H9 (cell line): ENCODE results near the gene HOXC6. TPM values are rescaled to one million over a fixed set of nuclear protein-coding genes. Genes with fewer than 3 reads are reported as not detected.

ENCODE experiments used
- DNase-seq: peaks from one replicate; pipeline ENCODE4 v3.0.0-alpha.2; 2017
- H2AFZ ChIP-seq: one replicate; pipeline ENCODE4 v1.6.1; 2013; ENCODE audit warnings: mild to moderate bottlenecking, low read length, control low read depth, moderate library complexity
- H2AK5ac ChIP-seq: 2 replicates; pipeline ENCODE4 v1.6.1; 2013; ENCODE audit warnings: low read length, control low read depth, mixed read lengths; ENCODE audit not compliant: insufficient read length
- H2BK120ac ChIP-seq: one replicate; pipeline ENCODE4 v1.6.1; 2013; ENCODE audit warnings: low read depth, mild to moderate bottlenecking, low read length, control low read depth, inconsistent platforms; ENCODE audit not compliant: poor library complexity, severe bottlenecking
- H2BK12ac ChIP-seq: 2 replicates; pipeline ENCODE4 v1.6.1; 2013; ENCODE audit warnings: low read length, control low read depth, mixed read lengths, low read depth; ENCODE audit not compliant: insufficient read length
- H2BK15ac ChIP-seq: 2 replicates; pipeline ENCODE4 v1.6.1; 2013; ENCODE audit warnings: low read depth, low read length, control low read depth
- H2BK20ac ChIP-seq: one replicate; pipeline ENCODE4 v1.6.1; 2013; ENCODE audit warnings: low read depth, mild to moderate bottlenecking, low read length, control low read depth, inconsistent platforms; ENCODE audit not compliant: poor library complexity, severe bottlenecking
- H2BK5ac ChIP-seq: 2 replicates; pipeline ENCODE4 v1.6.1; 2013; ENCODE audit warnings: low read length, control low read depth, mixed read lengths; ENCODE audit not compliant: insufficient read length
- H3K14ac ChIP-seq: 2 replicates; pipeline ENCODE4 v1.6.1; 2013; ENCODE audit warnings: low read length, control low read depth; ENCODE audit not compliant: insufficient read depth
- H3K18ac ChIP-seq: 2 replicates; pipeline ENCODE4 v1.6.1; 2013; ENCODE audit warnings: low read depth, mild to moderate bottlenecking, mixed read lengths, low read length, control low read depth; ENCODE audit not compliant: insufficient read length
- H3K23ac ChIP-seq: 2 replicates; pipeline ENCODE4 v1.6.1; 2013; ENCODE audit warnings: low read length, control low read depth, mixed read lengths, low read depth; ENCODE audit not compliant: insufficient read length
- H3K23me2 ChIP-seq: 2 replicates; pipeline ENCODE4 v1.6.1; 2013; ENCODE audit warnings: low read depth, mild to moderate bottlenecking, mixed read lengths, low read length, control low read depth; ENCODE audit not compliant: insufficient read length, poor library complexity, severe bottlenecking
- H3K27ac ChIP-seq: 2 replicates; pipeline ENCODE4 v1.5.1; 2013; ENCODE audit warnings: low read length, control low read depth, mixed read lengths, low read depth; ENCODE audit not compliant: insufficient read length
- H3K27me3 ChIP-seq: 2 replicates; pipeline ENCODE4 v1.6.1; 2013; ENCODE audit warnings: low read length, control low read depth, inconsistent platforms; ENCODE audit not compliant: insufficient read depth
- H3K4ac ChIP-seq: 2 replicates; pipeline ENCODE4 v1.6.1; 2013; ENCODE audit warnings: low read depth, mild to moderate bottlenecking, control low read depth, inconsistent platforms, low read length, moderate library complexity
- H3K4me1 ChIP-seq: 2 replicates; pipeline ENCODE4 v1.6.1; 2013; ENCODE audit warnings: low read length, control low read depth, inconsistent platforms; ENCODE audit not compliant: insufficient read depth
- H3K4me2 ChIP-seq: 2 replicates; pipeline ENCODE4 v1.6.1; 2013; ENCODE audit warnings: low read length, control low read depth, mixed read lengths; ENCODE audit not compliant: insufficient read length, insufficient read depth
- H3K56ac ChIP-seq: 2 replicates; pipeline ENCODE4 v1.6.1; 2013; ENCODE audit warnings: low read depth, mild to moderate bottlenecking, mixed read lengths, low read length, control low read depth; ENCODE audit not compliant: insufficient read length
- H3K79me1 ChIP-seq: 2 replicates; pipeline ENCODE4 v1.6.1; 2013; ENCODE audit warnings: low read depth, mild to moderate bottlenecking, moderate library complexity, low read length, control low read depth, inconsistent platforms; ENCODE audit not compliant: insufficient read depth, poor library complexity, severe bottlenecking
- H3K79me2 ChIP-seq: 2 replicates; pipeline ENCODE4 v1.6.1; 2013; ENCODE audit warnings: low read length, control low read depth, inconsistent platforms; ENCODE audit not compliant: insufficient read depth
- H3K9ac ChIP-seq: 2 replicates; pipeline ENCODE4 v1.6.1; 2013; ENCODE audit warnings: low read length, control low read depth, mixed read lengths; ENCODE audit not compliant: insufficient read length; ENCODE audit errors: extremely low read depth
- H3K9me3 ChIP-seq: one replicate; pipeline ENCODE4 v1.6.1; 2013; ENCODE audit warnings: low read depth, low read length, inconsistent platforms; ENCODE audit not compliant: control insufficient read depth
- H3T11ph ChIP-seq: one replicate; pipeline ENCODE4 v1.6.1; 2013; ENCODE audit warnings: mild to moderate bottlenecking, low read length, control low read depth, inconsistent platforms
- H4K20me1 ChIP-seq: one replicate; pipeline ENCODE4 v1.6.1; 2013; ENCODE audit not compliant: control insufficient read depth, insufficient read length, insufficient read depth
- H4K5ac ChIP-seq: 2 replicates; pipeline ENCODE4 v1.6.1; 2013; ENCODE audit warnings: low read depth, mild to moderate bottlenecking, mixed read lengths, low read length, control low read depth; ENCODE audit not compliant: insufficient read length
- H4K8ac ChIP-seq: replicated peaks from 2 replicates; pipeline ENCODE4 v1.6.1; 2013; ENCODE audit warnings: low read length, control low read depth, mixed read lengths, low read depth; ENCODE audit not compliant: insufficient read length
- H4K91ac ChIP-seq: 2 replicates; pipeline ENCODE4 v1.6.1; 2013; ENCODE audit warnings: low read depth, mild to moderate bottlenecking, moderate library complexity, mixed read lengths, low read length, control low read depth; ENCODE audit not compliant: insufficient read length
- H3K27ac Mint-ChIP-seq, 3 experiments: 2 replicates in 2 of 3; 3 replicates in 1 of 3; pipeline ENCODE4 v1.8.0; 2020 to 2021; ENCODE audit warnings: mixed read lengths in 3 of 3, mild to moderate bottlenecking in 1 of 3, moderate library complexity in 1 of 3
- H3K27me3 Mint-ChIP-seq: 2 replicates; pipeline ENCODE4 v1.8.0; 2021; ENCODE audit warnings: low read depth, mild to moderate bottlenecking, moderate library complexity, mixed read lengths
- H3K36me3 Mint-ChIP-seq, 3 experiments: 2 replicates in 2 of 3; 3 replicates in 1 of 3; pipeline ENCODE4 v1.8.0; 2020 to 2021; ENCODE audit warnings: low read depth in 3 of 3, mixed read lengths in 3 of 3; ENCODE audit not compliant: insufficient read depth in 1 of 3
- H3K4me1 Mint-ChIP-seq, 2 experiments: 2 replicates each; pipeline ENCODE4 v1.8.0; 2020; ENCODE audit warnings: mixed read lengths in 2 of 2
- H3K4me3 Mint-ChIP-seq, 2 experiments: 2 replicates in 1 of 2; 3 replicates in 1 of 2; pipeline ENCODE4 v1.8.0; 2020 to 2021; ENCODE audit warnings: mild to moderate bottlenecking in 2 of 2, mixed read lengths in 2 of 2, moderate library complexity in 1 of 2
- H3K9me3 Mint-ChIP-seq, 2 experiments: 2 replicates in 1 of 2; 3 replicates in 1 of 2; pipeline ENCODE4 v1.8.0; 2020; ENCODE audit warnings: mild to moderate bottlenecking in 2 of 2, mixed read lengths in 2 of 2, moderate library complexity in 1 of 2
- total RNA-seq: library from RNA; stranded (reverse); gene quantifications from 2 replicates; pipeline ENCODE4 v1.2.1, GENCODE V29; 2021
- TF ChIP-seq, protein P1 (sequence below): fragments of 200-600 bp; sonication (generic); conservative IDR thresholded peaks from 3 replicates; pipeline ENCODE4 v1.8.0; 2021; ENCODE audit warnings: antibody characterized with exemption, mild to moderate bottlenecking

HOXC6 gene
- total RNA-seq, 1 experiment from 2014 or later, result not detected

DNA sequence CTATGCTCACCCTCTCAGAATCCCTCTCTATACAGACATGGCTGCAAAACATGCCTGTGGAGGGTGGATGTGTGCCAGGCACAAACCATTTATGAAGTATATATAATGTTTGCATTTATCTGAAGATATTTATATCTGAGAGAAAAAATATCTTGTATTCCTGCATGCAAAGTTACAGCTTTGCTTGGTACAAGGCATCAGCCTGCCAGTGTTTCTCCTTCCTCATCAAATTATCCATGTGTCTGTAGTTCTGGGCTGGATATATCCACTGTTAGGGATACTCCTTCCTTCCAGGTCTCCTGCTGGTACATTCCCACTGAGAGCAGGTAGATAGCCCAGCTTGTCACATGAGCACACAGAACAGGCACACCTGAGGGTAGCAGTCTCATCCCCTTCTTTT is 37.4 kb downstream of the HOXC6 start:
- Histone ChIP-seq H3K27ac (no peak overlapping the region), H4K5ac (no peak overlapping the region), H4K20me1 (no peaks in the 10 kb centered on the region), H2BK20ac (no peak overlapping the region), H3K23me2 (no peaks in the 10 kb centered on the region), H3K56ac (no peak overlapping the region), H3K18ac (no peak overlapping the region), H2BK15ac (no peak overlapping the region), H2BK120ac (no peak overlapping the region), H3K4me1 (peaks cover 7% of the 10 kb centered on the region; the same call in 1 of the 2 replicates), H2BK5ac (no peak overlapping the region), H4K8ac (no peak overlapping the region), H3K4me2 (no peak overlapping the region), H2AFZ (no peak overlapping the region), H2AK5ac (no peak overlapping the region), H3T11ph (no peak overlapping the region), H3K9ac (no peak overlapping the region), H4K91ac (no peak overlapping the region), H3K79me2 (no peaks in the 10 kb centered on the region), H3K27me3 (peaks cover 51% of the 10 kb centered on the region), H3K9me3 (no peaks in the 10 kb centered on the region), H2BK12ac (no peak overlapping the region), H3K14ac (no peak overlapping the region), H3K4ac (no peak overlapping the region), H3K23ac (no peak overlapping the region), H3K79me1 (no peaks in the 10 kb centered on the region)
- no peak overlapping the region for H3K27ac Mint-ChIP-seq
- H3K36me3 Mint-ChIP-seq, result no peaks in the 10 kb centered on the region
- H3K4me3 Mint-ChIP-seq, result no peak overlapping the region
- no peaks in the 10 kb centered on the region for H3K9me3 Mint-ChIP-seq
- TF ChIP-seq, protein P1, sequence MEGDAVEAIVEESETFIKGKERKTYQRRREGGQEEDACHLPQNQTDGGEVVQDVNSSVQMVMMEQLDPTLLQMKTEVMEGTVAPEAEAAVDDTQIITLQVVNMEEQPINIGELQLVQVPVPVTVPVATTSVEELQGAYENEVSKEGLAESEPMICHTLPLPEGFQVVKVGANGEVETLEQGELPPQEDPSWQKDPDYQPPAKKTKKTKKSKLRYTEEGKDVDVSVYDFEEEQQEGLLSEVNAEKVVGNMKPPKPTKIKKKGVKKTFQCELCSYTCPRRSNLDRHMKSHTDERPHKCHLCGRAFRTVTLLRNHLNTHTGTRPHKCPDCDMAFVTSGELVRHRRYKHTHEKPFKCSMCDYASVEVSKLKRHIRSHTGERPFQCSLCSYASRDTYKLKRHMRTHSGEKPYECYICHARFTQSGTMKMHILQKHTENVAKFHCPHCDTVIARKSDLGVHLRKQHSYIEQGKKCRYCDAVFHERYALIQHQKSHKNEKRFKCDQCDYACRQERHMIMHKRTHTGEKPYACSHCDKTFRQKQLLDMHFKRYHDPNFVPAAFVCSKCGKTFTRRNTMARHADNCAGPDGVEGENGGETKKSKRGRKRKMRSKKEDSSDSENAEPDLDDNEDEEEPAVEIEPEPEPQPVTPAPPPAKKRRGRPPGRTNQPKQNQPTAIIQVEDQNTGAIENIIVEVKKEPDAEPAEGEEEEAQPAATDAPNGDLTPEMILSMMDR, result no peak
- peaks cover 92% of the 10 kb centered on the region for H3K27me3 Mint-ChIP-seq
- no peak for DNase-seq
- peaks cover 0 to 11% of the 10 kb centered on the region in 2 experiments; a peak in 2 of 4 replicates for H3K4me1 Mint-ChIP-seq
